BE2C (cell line): ENCODE results near the gene NEK9.

Experiments
- DNase-seq: peaks from one replicate; pipeline ENCODE4 v3.0.0-alpha.2; 2020
- H3K27me3 ChIP-seq: fragments of 250-450 bp; sonication (Bioruptor Pico); 2 replicates; pipeline ENCODE4 v1.5.1; 2020; ENCODE audit warnings: mild to moderate bottlenecking
- H3K36me3 ChIP-seq: fragments of 250-450 bp; sonication (Bioruptor Pico); 2 replicates; pipeline ENCODE4 v1.5.1; 2020; ENCODE audit warnings: mild to moderate bottlenecking
- H3K4me1 ChIP-seq: fragments of 250-450 bp; sonication (Bioruptor Pico); 2 replicates; pipeline ENCODE4 v1.5.1; 2020
- H3K4me3 ChIP-seq: 2 replicates; pipeline ENCODE4 v1.5.1; 2011; ENCODE audit warnings: low read depth, low read length
- H3K9me3 ChIP-seq: fragments of 250-450 bp; sonication (Bioruptor Pico); 2 replicates; pipeline ENCODE4 v1.5.1; 2020
- TF ChIP-seq, protein P1 (sequence below): IDR thresholded peaks from 2 replicates; pipeline ENCODE4 v1.5.1; 2012; ENCODE audit warnings: mild to moderate bottlenecking, low read depth, low read length

Gene NEK9

DNA sequence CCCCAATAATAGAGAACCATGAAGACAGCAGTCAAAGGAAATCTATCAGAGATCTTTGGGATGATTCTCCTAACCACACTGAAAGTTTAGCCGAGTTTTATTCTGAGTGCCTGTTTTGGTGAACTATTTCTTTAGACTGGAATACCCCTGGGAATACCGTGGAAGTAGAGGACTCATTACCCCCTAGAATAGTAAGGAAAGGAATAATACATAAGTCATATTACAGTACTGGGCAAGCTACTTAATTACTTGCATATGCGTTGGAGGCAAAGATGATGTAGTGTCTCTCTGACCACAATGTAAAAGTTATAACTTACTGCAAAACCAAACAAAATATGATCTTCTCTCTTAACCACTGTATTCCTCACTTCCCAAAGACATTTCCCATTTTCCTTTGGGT lies 32.0 kb downstream of the NEK9 start:
- DNase-seq = no peak
- Histone ChIP-seq H3K4me1 (no peaks in the 10 kb centered on the region), H3K36me3 (peaks cover 58% of the 10 kb centered on the region), H3K27me3 (no peaks in the 10 kb centered on the region), H3K9me3 (no peaks in the 10 kb centered on the region), H3K4me3 (no peak overlapping the region)
- TF ChIP-seq, protein P1, sequence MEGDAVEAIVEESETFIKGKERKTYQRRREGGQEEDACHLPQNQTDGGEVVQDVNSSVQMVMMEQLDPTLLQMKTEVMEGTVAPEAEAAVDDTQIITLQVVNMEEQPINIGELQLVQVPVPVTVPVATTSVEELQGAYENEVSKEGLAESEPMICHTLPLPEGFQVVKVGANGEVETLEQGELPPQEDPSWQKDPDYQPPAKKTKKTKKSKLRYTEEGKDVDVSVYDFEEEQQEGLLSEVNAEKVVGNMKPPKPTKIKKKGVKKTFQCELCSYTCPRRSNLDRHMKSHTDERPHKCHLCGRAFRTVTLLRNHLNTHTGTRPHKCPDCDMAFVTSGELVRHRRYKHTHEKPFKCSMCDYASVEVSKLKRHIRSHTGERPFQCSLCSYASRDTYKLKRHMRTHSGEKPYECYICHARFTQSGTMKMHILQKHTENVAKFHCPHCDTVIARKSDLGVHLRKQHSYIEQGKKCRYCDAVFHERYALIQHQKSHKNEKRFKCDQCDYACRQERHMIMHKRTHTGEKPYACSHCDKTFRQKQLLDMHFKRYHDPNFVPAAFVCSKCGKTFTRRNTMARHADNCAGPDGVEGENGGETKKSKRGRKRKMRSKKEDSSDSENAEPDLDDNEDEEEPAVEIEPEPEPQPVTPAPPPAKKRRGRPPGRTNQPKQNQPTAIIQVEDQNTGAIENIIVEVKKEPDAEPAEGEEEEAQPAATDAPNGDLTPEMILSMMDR = no peak

DNA sequence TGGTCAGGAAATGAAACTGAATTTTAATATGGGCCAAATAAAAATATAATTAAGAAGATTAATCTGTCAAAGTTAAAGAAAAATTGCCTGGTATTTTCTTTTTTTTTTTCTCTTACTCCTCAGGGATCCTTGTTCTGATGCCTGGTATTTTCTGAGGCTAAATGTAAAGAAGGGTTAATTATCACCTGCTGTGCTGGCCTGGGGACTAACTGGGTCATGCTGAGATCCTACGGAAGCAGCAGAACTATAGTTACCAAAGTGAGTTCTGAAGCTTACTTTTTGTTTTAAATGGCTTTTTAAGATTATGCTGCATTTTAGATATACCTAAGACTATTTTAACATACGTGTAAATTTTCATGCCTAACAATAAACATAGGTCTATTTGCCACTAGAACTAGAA lies 34.1 kb downstream of the NEK9 start:
- Histone ChIP-seq H3K4me1 (no peaks in the 10 kb centered on the region), H3K9me3 (no peaks in the 10 kb centered on the region), H3K4me3 (no peak overlapping the region), H3K36me3 (peaks cover 51% of the 10 kb centered on the region), H3K27me3 (no peaks in the 10 kb centered on the region)
- TF ChIP-seq, protein P1 = no peak
- DNase-seq = no peak

DNA sequence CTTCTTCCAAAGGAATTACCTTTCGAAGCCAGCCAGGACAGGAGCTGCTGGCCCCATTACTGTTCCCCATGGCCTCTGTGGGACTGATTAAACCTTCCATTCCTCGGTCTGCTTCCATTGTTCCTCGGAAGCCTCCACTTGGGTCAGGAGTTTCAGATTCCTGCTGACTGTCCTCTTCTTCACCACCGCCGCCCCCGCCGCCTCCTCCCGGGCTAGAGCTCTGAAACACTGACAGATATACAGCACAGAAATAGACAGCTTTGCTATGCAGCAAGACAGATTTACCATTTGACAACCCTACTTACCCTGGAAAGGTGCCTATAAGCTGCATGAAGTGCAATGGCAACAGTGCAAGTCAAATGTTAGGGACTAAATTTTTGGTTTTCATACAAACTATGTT lies 35.6 kb downstream of the NEK9 start:
- TF ChIP-seq, protein P1 = no peak
- DNase-seq = no peak
- Histone ChIP-seq H3K4me1 (no peaks in the 10 kb centered on the region), H3K36me3 (peaks cover 52% of the 10 kb centered on the region), H3K27me3 (no peaks in the 10 kb centered on the region), H3K4me3 (no peak overlapping the region), H3K9me3 (no peaks in the 10 kb centered on the region)

DNA sequence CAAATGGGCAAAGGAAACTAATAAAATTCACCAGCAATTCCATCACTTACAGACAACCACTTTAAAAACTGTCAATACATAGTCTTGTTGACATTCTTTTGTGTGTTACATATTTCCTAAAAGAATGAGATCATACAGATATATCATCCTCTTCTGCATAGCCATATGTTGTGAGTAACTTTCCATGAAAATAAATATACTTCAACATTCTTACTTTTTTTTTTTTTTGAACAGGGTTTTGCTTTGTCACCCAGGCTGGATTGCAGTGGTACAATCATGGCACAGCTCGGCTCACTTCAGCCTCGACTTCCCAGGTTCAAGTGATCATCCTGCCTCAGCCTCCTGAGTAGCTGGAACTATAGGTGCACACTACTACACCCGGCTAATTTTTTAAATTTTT lies 36.5 kb downstream of the NEK9 start:
- Histone ChIP-seq H3K4me1 (no peaks in the 10 kb centered on the region), H3K36me3 (peaks cover 50% of the 10 kb centered on the region), H3K4me3 (no peak overlapping the region), H3K9me3 (no peaks in the 10 kb centered on the region), H3K27me3 (no peaks in the 10 kb centered on the region)
- no peak for DNase-seq
- TF ChIP-seq, protein P1 = no peak

DNA sequence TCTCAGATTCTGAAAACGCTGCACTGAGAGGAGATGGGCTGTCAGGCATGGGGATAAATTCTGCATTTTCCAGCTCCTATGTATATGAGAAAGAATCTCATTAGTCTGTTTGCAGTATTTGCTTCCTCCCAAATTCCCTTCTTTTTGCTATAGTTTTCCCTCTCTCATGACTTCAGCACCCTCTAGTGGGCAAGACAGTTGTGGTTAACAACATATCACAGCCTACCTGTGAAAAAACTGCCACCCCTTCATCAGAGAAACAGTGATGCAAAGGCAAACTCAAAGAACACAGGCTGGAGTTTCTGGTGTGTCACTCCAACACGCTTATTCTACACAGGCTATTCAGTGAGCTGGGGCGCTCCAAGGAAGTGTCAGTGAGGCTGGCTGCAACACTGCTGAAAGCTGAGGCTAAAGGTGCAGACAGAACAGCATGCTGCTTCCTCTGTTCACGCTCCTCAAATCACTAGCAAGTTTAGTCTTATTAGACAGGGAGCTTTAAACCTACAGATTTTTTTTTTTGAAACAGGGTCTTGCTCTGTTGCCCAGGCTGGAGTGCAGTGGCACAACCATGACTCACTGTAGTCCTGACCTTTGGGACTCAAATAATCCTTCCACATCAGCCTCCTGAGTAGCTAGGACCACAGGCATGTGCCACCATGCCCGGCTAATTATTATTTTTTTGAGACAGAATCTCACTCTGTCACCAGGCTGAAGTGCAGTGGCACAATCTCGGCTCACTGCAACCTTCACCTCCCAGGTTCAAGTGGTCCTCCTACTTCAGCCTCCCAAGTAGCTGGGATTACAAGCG lies 38.1 kb downstream of the NEK9 start:
- H3K36me3 ChIP-seq = peaks cover 54% of the 10 kb centered on the region
- no peaks in the 10 kb centered on the region for H3K27me3 ChIP-seq
- DNase-seq = peak; percentile 72
- H3K4me3 ChIP-seq = no peak overlapping the region
- no peaks in the 10 kb centered on the region for H3K9me3 ChIP-seq
- TF ChIP-seq, protein P1 = peak; percentile 92
- H3K4me1 ChIP-seq = no peaks in the 10 kb centered on the region

DNA sequence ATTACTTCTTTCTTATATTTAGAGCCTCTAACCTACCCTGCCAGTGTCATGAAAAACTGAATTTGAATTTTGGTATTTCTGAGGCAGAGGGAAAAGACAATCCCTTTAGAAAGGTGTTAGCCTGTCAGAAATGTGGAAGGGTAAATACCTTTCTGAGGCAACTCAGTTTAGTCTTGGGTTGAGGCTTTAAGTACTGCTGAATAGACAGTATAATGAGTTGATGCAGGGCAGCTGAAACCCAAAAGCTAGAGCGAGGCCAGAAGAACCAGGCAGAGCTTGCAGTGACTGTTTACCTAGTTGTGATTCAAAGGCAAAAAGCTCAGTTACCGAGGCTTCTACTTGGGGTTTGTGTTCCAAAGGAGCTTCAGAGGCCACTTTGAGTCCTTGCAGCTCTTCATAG lies 38.7 kb downstream of the NEK9 start:
- H3K36me3 ChIP-seq = peaks cover 60% of the 10 kb centered on the region
- TF ChIP-seq, protein P1 = no peak
- H3K4me1 ChIP-seq = no peaks in the 10 kb centered on the region

More for the DNA sequence above, 38.7 kb downstream of the NEK9 start:
- DNase-seq = no peak
- H3K9me3 ChIP-seq = no peaks in the 10 kb centered on the region
- H3K27me3 ChIP-seq = no peaks in the 10 kb centered on the region
- no peak overlapping the region for H3K4me3 ChIP-seq
